Ishikawa (cell line): ENCODE results near the gene GRIN2A.

ENCODE experiments used
- CEBPB ChIP-seq: IDR thresholded peaks from 2 replicates; pipeline ENCODE4 v1.6.1; 2012
- CREB1 ChIP-seq: IDR thresholded peaks from 2 replicates; pipeline ENCODE4 v1.6.1; 2012; ENCODE audit warnings: low read depth
- EGR1 ChIP-seq: IDR thresholded peaks from 2 replicates; pipeline ENCODE4 v1.6.1; 2012
- EP300 ChIP-seq: IDR thresholded peaks from 2 replicates; pipeline ENCODE4 v1.6.1; 2012; ENCODE audit warnings: borderline replicate concordance
- FOXM1 ChIP-seq: IDR thresholded peaks from 2 replicates; pipeline ENCODE4 v1.6.1; 2012; ENCODE audit warnings: low read depth, borderline replicate concordance
- MAX ChIP-seq: IDR thresholded peaks from 2 replicates; pipeline ENCODE4 v1.6.1; 2012
- NFIC ChIP-seq: IDR thresholded peaks from 2 replicates; pipeline ENCODE4 v1.6.1; 2012
- RAD21 ChIP-seq: IDR thresholded peaks from 2 replicates; pipeline ENCODE4 v1.6.1; 2012; ENCODE audit warnings: low read depth
- REST ChIP-seq: IDR thresholded peaks from 2 replicates; pipeline ENCODE4 v1.6.1; 2012; ENCODE audit warnings: low read depth, mild to moderate bottlenecking
- TAF1 ChIP-seq: IDR thresholded peaks from 2 replicates; pipeline ENCODE4 v1.6.1; 2012; ENCODE audit warnings: low read depth, mild to moderate bottlenecking
- TCF12 ChIP-seq: IDR thresholded peaks from 2 replicates; pipeline ENCODE4 v1.6.1; 2012; ENCODE audit warnings: low read depth
- TEAD4 ChIP-seq: IDR thresholded peaks from 2 replicates; pipeline ENCODE4 v1.6.1; 2012
- USF1 ChIP-seq: IDR thresholded peaks from 2 replicates; pipeline ENCODE4 v1.6.1; 2012
- YY1 ChIP-seq: IDR thresholded peaks from 2 replicates; pipeline ENCODE4 v1.6.1; 2012; ENCODE audit warnings: low read depth
- ZBTB7A ChIP-seq: IDR thresholded peaks from 2 replicates; pipeline ENCODE4 v1.6.1; 2012; ENCODE audit warnings: low read depth

GRIN2A gene

GRCh38 chr16:9708972-9709620, 473.1 kb downstream of the GRIN2A start:
- no peak for TF ChIP-seq FOXM1
- no peak for TF ChIP-seq ZBTB7A
- TF ChIP-seq TCF12: no peak
- no peak for TF ChIP-seq YY1
- no peak for TF ChIP-seq RAD21
- no peak for TF ChIP-seq EP300
- TF ChIP-seq NFIC: no peak
- TF ChIP-seq CREB1: no peak
- no peak for TF ChIP-seq REST
- TF ChIP-seq TEAD4: no peak
- no peak for TF ChIP-seq EGR1
- no peak for TF ChIP-seq TAF1
- no peak for TF ChIP-seq CEBPB
- TF ChIP-seq USF1: no peak
- no peak for TF ChIP-seq MAX

GRCh38 chr16:9706217-9706836, 475.9 kb downstream of the GRIN2A start:
- no peak for TF ChIP-seq MAX
- no peak for TF ChIP-seq TEAD4
- TF ChIP-seq TCF12: no peak
- no peak for TF ChIP-seq EP300
- TF ChIP-seq ZBTB7A: no peak
- no peak for TF ChIP-seq USF1
- TF ChIP-seq CREB1: no peak
- TF ChIP-seq FOXM1: no peak
- TF ChIP-seq NFIC: no peak
- no peak for TF ChIP-seq TAF1
- TF ChIP-seq YY1: no peak
- TF ChIP-seq RAD21: no peak
- TF ChIP-seq REST: no peak
- no peak for TF ChIP-seq EGR1
- no peak for TF ChIP-seq CEBPB

- TF ChIP-seq MAX: no peak
- TF ChIP-seq ZBTB7A: no peak
- no peak for TF ChIP-seq NFIC
- TF ChIP-seq TEAD4: no peak
- TF ChIP-seq USF1: no peak
These were observed 478.5 kb downstream of the GRIN2A start for GRCh38 chr16:9703731-9704130.
